GM19395 (cell line): ENCODE results near the gene CCDC43.

Experiments used
- ATAC-seq: cut with Tn5 transposase; IDR thresholded peaks from one replicate; pipeline ENCODE4 v1.9.1; 2021; ENCODE audit warnings: mild to moderate bottlenecking, moderate library complexity; ENCODE audit not compliant: unreplicated experiment

CCDC43 gene

DNA sequence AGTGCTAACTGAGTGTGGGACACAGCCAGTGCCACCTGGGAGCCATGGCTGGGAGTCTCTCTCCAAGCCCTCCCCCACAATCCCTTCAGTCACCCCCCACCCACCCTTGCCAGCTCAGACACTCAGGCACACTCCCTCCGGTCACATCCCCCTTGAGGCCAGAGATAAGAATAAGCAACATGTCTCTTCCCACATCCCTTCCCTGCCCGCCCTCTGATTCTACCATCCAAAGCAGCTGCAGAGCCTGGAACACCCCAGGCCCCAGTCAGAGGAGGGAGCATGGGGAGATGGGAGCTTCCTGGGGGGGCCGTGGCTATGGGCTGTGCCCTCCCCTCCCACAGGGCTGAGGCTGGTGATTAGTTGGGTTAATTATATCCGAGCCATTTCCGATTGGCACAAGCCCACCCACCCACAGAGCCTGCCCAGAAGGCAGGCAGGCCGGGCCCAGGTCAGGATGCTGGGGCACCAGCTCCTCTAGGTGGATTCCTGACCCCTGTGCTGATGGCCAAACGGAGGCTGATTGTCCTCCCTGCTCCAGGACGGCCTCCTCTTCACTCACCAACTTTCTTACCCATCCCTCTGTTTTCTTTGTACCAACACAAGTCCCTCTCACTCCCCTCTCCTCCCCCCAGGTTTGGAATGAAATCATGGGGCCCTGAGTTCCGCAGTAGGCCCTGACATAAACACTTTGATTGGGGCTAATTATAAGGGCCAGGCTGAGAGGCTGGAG, 61.9 kb downstream of the CCDC43 start:
- no peak for ATAC-seq
